K562 (cell line): ENCODE data around the gene ALG8. TPM values are rescaled to one million over a fixed set of nuclear protein-coding genes. Genes with fewer than 3 reads are reported as not detected.
A peak's percentile ranks its signal among the peaks of the same experiment; 100 is the strongest.

Experiments used
- ATAC-seq: fragments of 200-7000 bp; cut with Tn5 transposase; 3 replicates; pipeline ENCODE4 v1.9.1; 2020; ENCODE audit warnings: moderate library complexity
- BruUV-seq: library from RNA; stranded (reverse); fragments of 400-500 nt; replicated peaks from 2 replicates; lab custom pipeline; 2021; lab: Mats Ljungman, UMichigan
- CTCF ChIA-PET: fragments of 300-600 bp; formaldehyde crosslinking; extraction: SDS; loops from one replicate; lab custom pipeline; 2021; ENCODE audit warnings: low intra/inter-chr PET ratio; lab: Yijun Ruan, JAX
- POLR2A ChIA-PET: fragments of 300-600, 350-650 bp; sonication (Branson Sonifier 250); formaldehyde crosslinking; extraction: SDS; loops from one replicate; lab custom pipeline; 2021; ENCODE audit warnings: antibody characterized with exemption, inconsistent platforms; lab: Yijun Ruan, JAX
- DNase-seq, 4 experiments: peaks; one replicate each; pipeline versions ENCODE4 v3.0.0 to v3.0.0-alpha.2; 2011 to 2018; ENCODE audit warnings: low spot score in 3 of 4, mixed read lengths in 3 of 4; ENCODE audit errors: extremely low read depth in 1 of 4
- FAIRE-seq: peaks from 2 replicates; lab custom pipeline; 2011; peaks lifted over from hg19 to GRCh38; lab: Jason Lieb, UNC
- H2AFZ ChIP-seq: 2 replicates; pipeline ENCODE4 v1.6.0; 2011; ENCODE audit warnings: low read depth, low read length, control low read depth, inconsistent platforms
- H3K27ac ChIP-seq: fragments of 200-600 bp; 3 replicates; pipeline ENCODE4 v1.8.0; 2011; ENCODE audit warnings: low read depth, mild to moderate bottlenecking, control low read depth, inconsistent platforms, low read length, moderate library complexity, mixed read lengths; ENCODE audit errors: extremely low read depth
- H3K27me3 ChIP-seq, 2 experiments: fragments of 300-600 bp in 1 of 2; 2 replicates in 1 of 2; 3 replicates in 1 of 2; pipeline versions ENCODE4 v1.6.0 to v1.8.0; 2011; ENCODE audit warnings: inconsistent platforms in 2 of 2, low read length in 2 of 2, mild to moderate bottlenecking in 1 of 2, mixed read lengths in 1 of 2, moderate library complexity in 1 of 2; ENCODE audit not compliant: control insufficient read depth in 2 of 2, insufficient read depth in 2 of 2
- H3K36me3 ChIP-seq: fragments of 300-600 bp; 3 replicates; pipeline ENCODE4 v1.8.0; 2011; ENCODE audit warnings: mild to moderate bottlenecking, low read length, inconsistent platforms; ENCODE audit not compliant: control insufficient read depth, insufficient read depth
- H3K4me1 ChIP-seq, 2 experiments: fragments of 200-600 bp in 1 of 2; replicated peaks in 1 of 2; 2 replicates in 1 of 2; 3 replicates in 1 of 2; pipeline versions ENCODE4 v1.5.1 to v1.8.0; 2011; ENCODE audit warnings: inconsistent platforms in 2 of 2, low read length in 2 of 2, mild to moderate bottlenecking in 1 of 2, mixed read lengths in 1 of 2, moderate library complexity in 1 of 2; ENCODE audit not compliant: control insufficient read depth in 2 of 2, insufficient read depth in 2 of 2
- H3K4me2 ChIP-seq: 2 replicates; pipeline ENCODE4 v1.6.1; 2011; ENCODE audit warnings: low read length, control low read depth, inconsistent platforms, mixed read lengths; ENCODE audit not compliant: insufficient read depth
- H3K4me3 ChIP-seq: fragments of 200-600 bp; sonication (generic), shearing (Covaris generic); 2 replicates; pipeline ENCODE4 v1.5.1; 2016; ENCODE audit warnings: control low read depth, inconsistent platforms
- H3K79me2 ChIP-seq: fragments of 200-600 bp; 3 replicates; pipeline ENCODE4 v1.8.0; 2011; ENCODE audit warnings: low read length, inconsistent platforms; ENCODE audit not compliant: control insufficient read depth, insufficient read depth
- H3K9ac ChIP-seq, 2 experiments: 2 replicates each; pipeline versions ENCODE4 v1.6.0 to v1.6.1; 2011; ENCODE audit warnings: low read depth in 2 of 2, low read length in 2 of 2, control low read depth in 1 of 2, inconsistent platforms in 1 of 2, mild to moderate bottlenecking in 1 of 2, mixed read lengths in 1 of 2; ENCODE audit not compliant: insufficient read depth in 1 of 2
- H3K9me1 ChIP-seq: one replicate; pipeline ENCODE4 v1.6.0; 2011; ENCODE audit warnings: inconsistent platforms, mild to moderate bottlenecking, low read length, moderate library complexity; ENCODE audit not compliant: control insufficient read depth, insufficient read depth
- H3K9me3 ChIP-seq: replicated peaks from 2 replicates; pipeline ENCODE4 v1.5.1; 2011; ENCODE audit warnings: low read depth, low read length, inconsistent platforms; ENCODE audit not compliant: control insufficient read depth, insufficient read depth
- H4K20me1 ChIP-seq: replicated peaks from 2 replicates; pipeline ENCODE4 v1.6.1; 2011; ENCODE audit warnings: low read length, inconsistent platforms, mixed read lengths; ENCODE audit not compliant: control insufficient read depth, insufficient read depth
- BCOR ChIP-seq: fragments of 450-650 bp; IDR thresholded peaks from 2 replicates; pipeline ENCODE4 v1.6.1; 2016
- BRD9 ChIP-seq: fragments of 450-650 bp; IDR thresholded peaks from 2 replicates; pipeline ENCODE4 v1.6.1; 2018; ENCODE audit warnings: low read depth; ENCODE audit not compliant: partially characterized antibody
- CEBPB ChIP-seq: fragments of 450-650 bp; IDR thresholded peaks from 2 replicates; pipeline ENCODE4 v1.6.1; 2016; ENCODE audit warnings: missing genetic modification characterization, missing compliant biosample characterization
- DACH1 ChIP-seq: fragments of 450-650 bp; IDR thresholded peaks from 2 replicates; pipeline ENCODE4 v1.6.1; 2018; ENCODE audit not compliant: partially characterized antibody
- GMEB1 ChIP-seq: fragments of 250-450 bp; sonication (Bioruptor Pico); IDR thresholded peaks from 2 replicates; pipeline ENCODE4 v1.4.0; 2020; ENCODE audit warnings: mild to moderate bottlenecking
- HDAC1 ChIP-seq, 2 experiments: fragments of 450-650 bp; IDR thresholded peaks; 2 replicates each; pipeline ENCODE4 v1.6.1; 2016 to 2017; ENCODE audit warnings: inconsistent platforms in 1 of 2, mild to moderate bottlenecking in 1 of 2, moderate library complexity in 1 of 2
- HDAC2 ChIP-seq: fragments of 450-650 bp; IDR thresholded peaks from 2 replicates; pipeline ENCODE4 v1.6.1; 2016; ENCODE audit warnings: mild to moderate bottlenecking
- RBM25 ChIP-seq: fragments of 200-400 bp; formaldehyde crosslinking; IDR thresholded peaks from 2 replicates; pipeline ENCODE4 v1.6.1; 2018; ENCODE audit warnings: low read length, low read depth, moderate library complexity; ENCODE audit not compliant: severe bottlenecking
- SMARCA5 ChIP-seq: fragments of 450-650 bp; IDR thresholded peaks from 2 replicates; pipeline ENCODE4 v1.6.1; 2016
- YY1 ChIP-seq, 3 experiments: IDR thresholded peaks; 2 replicates each; pipeline ENCODE4 v1.6.1; 2011; ENCODE audit warnings: low read length in 2 of 3, mild to moderate bottlenecking in 2 of 3, moderate library complexity in 2 of 3, borderline replicate concordance in 1 of 3, control low read depth in 1 of 3, low read depth in 1 of 3; ENCODE audit not compliant: insufficient read depth in 3 of 3, insufficient replicate concordance in 2 of 3, control insufficient read depth in 1 of 3, insufficient read length in 1 of 3; ENCODE audit errors: extremely low read depth in 1 of 3
- ZFP36 ChIP-seq: fragments of 150-350 bp; IDR thresholded peaks from 2 replicates; pipeline ENCODE4 v1.6.1; 2018; ENCODE audit warnings: low read length, low read depth; ENCODE audit not compliant: partially characterized antibody
- ZFP91 ChIP-seq: sonication (generic); formaldehyde crosslinking; IDR thresholded peaks from 2 replicates; pipeline ENCODE4 v1.8.0; 2022; ENCODE audit warnings: mild to moderate bottlenecking, missing genetic modification reagents
- ZNF609 ChIP-seq: sonication (generic); formaldehyde crosslinking; IDR thresholded peaks from 2 replicates; pipeline ENCODE4 v1.8.1; 2023; ENCODE audit warnings: missing genetic modification reagents, mild to moderate bottlenecking, borderline replicate concordance
- WGBS: fragments of 100-300 bp; shearing (Covaris generic); methylation state at CpG from one replicate; pipeline ENCODE4 v1.1.6; 2016; ENCODE audit warnings: low coverage, mixed read lengths; ENCODE audit not compliant: insufficient coverage; ENCODE audit errors: missing lambda C conversion rate; 5-methylcytosine and 5-hydroxymethylcytosine counted together
- in situ Hi-C: fragments of 300-500 bp; cut with MboI; formaldehyde crosslinking; loops from 4 replicates; pipeline ENCODE4 v1.15.0; 2018; ENCODE audit warnings: inconsistent platforms, mixed read lengths
- intact Hi-C: fragments of 100-400 bp; cut with micrococcal nuclease; formaldehyde crosslinking; loops from 2 replicates; pipeline ENCODE4 v1.14.2; 2022
- polyA plus RNA-seq, 8 experiments: library from polyadenylated mRNA; depleted of rRNA in 4 of 8; stranded (reverse) in 5 of 8; unstranded in 3 of 8; fragments of >200 nt; fragmentation: Nextera tagmentation in 2 of 8; fragmentation: Illumina TruSeq in 1 of 8; extraction: Ambion mirVana in 2 of 8; extraction: Trizol in 1 of 8; gene quantifications; 2 replicates each; pipeline versions ENCODE4 v1.2.1 to v1.2.3, GENCODE V29; 2011 to 2014; ENCODE audit warnings: inconsistent platforms in 1 of 8, missing spikeins in 1 of 8
- total RNA-seq, 7 experiments: library from RNA; depleted of rRNA in 6 of 7; stranded (reverse); fragments of >200 nt in 6 of 7; fragmentation: Illumina TruSeq in 2 of 7; extraction: Trizol in 2 of 7; gene quantifications; 2 replicates each; pipeline versions ENCODE4 v1.2.1 to v1.2.3, GENCODE V29; 2011 to 2021; ENCODE audit warnings: low replicate concordance in 1 of 7

The ALG8 gene
- total and polyA plus RNA-seq, 9 of the 15 experiments (the other 6 are each of a cell fraction or from before 2014, with no cell fraction given) = 59.3 to 189 (median 106) TPM

GRCh38 chr11:78140392-78141077 lies 1.1 kb upstream of the ALG8 start:
- Histone ChIP-seq H3K4me1 (peaks cover 15 to 17% of the 10 kb centered on the region in 2 experiments; a peak in 4 of 5 replicates), H3K9ac (peak overlapping the region; percentile 86 to 94), H3K36me3 (peaks cover 30% of the 10 kb centered on the region), H3K4me3 (peak overlapping the region; percentile 59), H3K27me3 (no peaks in the 10 kb centered on the region), H4K20me1 (no peaks in the 10 kb centered on the region), H2AFZ (peak overlapping the region; percentile 69), H3K27ac (peak overlapping the region; percentile 91), H3K79me2 (peaks cover 52% of the 10 kb centered on the region), H3K9me3 (peaks cover 2% of the 10 kb centered on the region; the same call in 1 of the 2 replicates), H3K9me1 (no peaks in the 10 kb centered on the region), H3K4me2 (peak overlapping the region; percentile 98)
- 9% methylated on average over 17 of the region's 17 CpGs for WGBS
- no peak for FAIRE-seq
- peak; percentile 22 to 44 (median 34) for DNase-seq
- peak; percentile 18 for ATAC-seq
- ChIA-PET POLR2A (interaction anchor here (0.8 to 2.5 kb wide), 8 partner anchors 9 to 432 kb away, joined by 3 to 12 read pairs (median 3); partner anchors contain the start of genes INTS4 and NDUFC2), CTCF (no interaction called here)
- intact Hi-C loops (loop anchor here (5.0 kb wide), 1 partner anchor 277 kb away; the partner anchor contains the start of gene GAB2), in situ Hi-C loops (no loop called here)
- BruUV-seq = no TSS peak
- peak in 1 of 3 experiments; percentile 68 for TF ChIP-seq YY1 (IDR thresholded peaks at IDR 0.05; ENCODE audit: borderline replicate concordance in 1 of 3, control insufficient read depth in 1 of 3, extremely low read depth in 1 of 3, insufficient read depth in 3 of 3, insufficient read length in 1 of 3, insufficient replicate concordance in 2 of 3, low read depth in 1 of 3, low read length in 2 of 3)
- peak in 1 of 2 experiments; percentile 50; a peak in 1 of 4 replicates for TF ChIP-seq HDAC1 (IDR thresholded peaks at IDR 0.05)
- TF ChIP-seq ZFP36 = peak; percentile 82
- TF ChIP-seq ZFP91 (CRISPR knock-in tag) = no peak
- no peak for TF ChIP-seq GMEB1
- TF ChIP-seq SMARCA5 = peak; percentile 83
- no peak for TF ChIP-seq ZNF609 (CRISPR knock-in tag)
- peak; percentile 58 for TF ChIP-seq HDAC2
- peak; percentile 56 for TF ChIP-seq BRD9
- peak; percentile 93 for TF ChIP-seq BCOR
- TF ChIP-seq RBM25 = peak; percentile 45
- peak; percentile 14 for TF ChIP-seq DACH1
- TF ChIP-seq CEBPB = peak; percentile 15; the same call in 1 of the 2 replicates
